Transverse colon (tissue), 3 donors: Measurements from ENCODE around the gene AP4S1.

ENCODE experiments used
- CTCF ChIP-seq, 5 experiments: fragments of 200-600 bp in 3 of 5; fragments of 450-650 bp in 2 of 5; sonication (generic) in 3 of 5; IDR thresholded peaks; 1 replicate in 2 of 5; 2 replicates in 3 of 5; pipeline ENCODE4 v1.5.1; 2016 to 2017; ENCODE audit warnings: antibody characterized with exemption in 5 of 5, inconsistent platforms in 3 of 5, mild to moderate bottlenecking in 2 of 5, moderate library complexity in 1 of 5
- POLR2A ChIP-seq: fragments of 450-650 bp; IDR thresholded peaks from one replicate; pipeline ENCODE4 v1.6.1; 2016; ENCODE audit warnings: antibody characterized with exemption, mild to moderate bottlenecking, moderate library complexity

GRCh38 chr14:31060253-31060875, 34.9 kb downstream of the AP4S1 start:
- TF ChIP-seq CTCF (IDR thresholded peaks at IDR 0.05): no peak
- no peak for TF ChIP-seq POLR2A
